Nephron (organoid): ENCODE measurements around the gene NACC2.

Experiments
- H3K27ac Mint-ChIP-seq, 3 experiments: 2 replicates each; pipeline ENCODE4 v1.8.0; 2020; ENCODE audit warnings: mixed read lengths in 3 of 3, mild to moderate bottlenecking in 2 of 3, moderate library complexity in 1 of 3
- H3K27me3 Mint-ChIP-seq: 2 replicates; pipeline ENCODE4 v1.8.0; 2021; ENCODE audit warnings: low read depth, mild to moderate bottlenecking, moderate library complexity, mixed read lengths
- H3K36me3 Mint-ChIP-seq: 2 replicates; pipeline ENCODE4 v1.8.0; 2020; ENCODE audit warnings: low read depth, mixed read lengths
- H3K4me1 Mint-ChIP-seq: 2 replicates; pipeline ENCODE4 v1.8.0; 2020; ENCODE audit warnings: mixed read lengths
- H3K4me3 Mint-ChIP-seq, 3 experiments: 2 replicates each; pipeline ENCODE4 v1.8.0; 2020; ENCODE audit warnings: mild to moderate bottlenecking in 3 of 3, mixed read lengths in 3 of 3, moderate library complexity in 2 of 3
- H3K9me3 Mint-ChIP-seq: 2 replicates; pipeline ENCODE4 v1.8.0; 2020; ENCODE audit warnings: mixed read lengths
- CTCF ChIP-seq, 3 experiments: fragments of 200-600 bp; sonication (generic); IDR thresholded peaks; one replicate each; pipeline ENCODE4 v1.5.0; 2021; ENCODE audit warnings: antibody characterized with exemption in 3 of 3; ENCODE audit not compliant: unreplicated experiment in 3 of 3

NACC2 gene

GRCh38 chr9:136095070-136096058 is at the start of gene NACC2:
NACC2 (minus strand) TSS chr9:136095289; CDS start chr9:136050521, 44,768 bp downstream.
- peaks cover 21% of the 10 kb centered on the region for H3K4me1 Mint-ChIP-seq
- TF ChIP-seq CTCF (IDR thresholded peaks at IDR 0.05; ENCODE audit: unreplicated experiment in 3 of 3), result no peak
- no peak within 1 kb of the TSS for H3K27ac Mint-ChIP-seq
- H3K27me3 Mint-ChIP-seq, result peaks cover 17% of the 10 kb centered on the region
- no peaks in the 10 kb centered on the region for H3K9me3 Mint-ChIP-seq
- peak within 1 kb of the TSS; percentile 79 to 85 (median 84) for H3K4me3 Mint-ChIP-seq
- no peaks in the 10 kb centered on the region for H3K36me3 Mint-ChIP-seq

- H3K4me3 Mint-ChIP-seq, result no peak overlapping the region
- H3K4me1 Mint-ChIP-seq, result peaks cover 8% of the 10 kb centered on the region
- H3K27ac Mint-ChIP-seq, result no peak overlapping the region
- peaks cover 19% of the 10 kb centered on the region for H3K27me3 Mint-ChIP-seq
- no peaks in the 10 kb centered on the region for H3K36me3 Mint-ChIP-seq
- H3K9me3 Mint-ChIP-seq, result no peaks in the 10 kb centered on the region
- no peak for TF ChIP-seq CTCF (IDR thresholded peaks at IDR 0.05; ENCODE audit: unreplicated experiment in 3 of 3)
Observed at GRCh38 chr9:136144450-136144849, 49.4 kb upstream of the NACC2 start.

GRCh38 chr9:136143215-136144001 is 48.3 kb upstream of the NACC2 start:
- Mint-ChIP-seq H3K36me3 (no peaks in the 10 kb centered on the region), H3K9me3 (no peaks in the 10 kb centered on the region), H3K4me3 (no peak overlapping the region), H3K27me3 (peaks cover 22% of the 10 kb centered on the region), H3K27ac (no peak overlapping the region), H3K4me1 (peaks cover 8% of the 10 kb centered on the region)
- TF ChIP-seq CTCF (IDR thresholded peaks at IDR 0.05; ENCODE audit: unreplicated experiment in 3 of 3), result peak; percentile 32 to 53 (median 33)

- no peaks in the 10 kb centered on the region for H3K36me3 Mint-ChIP-seq
- TF ChIP-seq CTCF (IDR thresholded peaks at IDR 0.05; ENCODE audit: unreplicated experiment in 3 of 3), result no peak
- H3K27me3 Mint-ChIP-seq, result peaks cover 22% of the 10 kb centered on the region
- H3K4me3 Mint-ChIP-seq, result no peak overlapping the region
- H3K4me1 Mint-ChIP-seq, result peaks cover 8% of the 10 kb centered on the region
- H3K27ac Mint-ChIP-seq, result no peak overlapping the region
- H3K9me3 Mint-ChIP-seq, result no peaks in the 10 kb centered on the region
Observed at GRCh38 chr9:136142859-136143214, 47.7 kb upstream of the NACC2 start.

- TF ChIP-seq CTCF (IDR thresholded peaks at IDR 0.05; ENCODE audit: unreplicated experiment in 3 of 3), result no peak
- no peaks in the 10 kb centered on the region for H3K36me3 Mint-ChIP-seq
- H3K9me3 Mint-ChIP-seq, result no peaks in the 10 kb centered on the region
- no peak overlapping the region for H3K27ac Mint-ChIP-seq
- H3K4me3 Mint-ChIP-seq, result no peak overlapping the region
- peaks cover 8% of the 10 kb centered on the region for H3K4me1 Mint-ChIP-seq
- peaks cover 22% of the 10 kb centered on the region for H3K27me3 Mint-ChIP-seq
Observed at GRCh38 chr9:136142414-136142796, 47.3 kb upstream of the NACC2 start.
